ELF-1 (cell line): ENCODE data around the gene LIF.

Experiments used
- DNase-seq: peaks from one replicate; pipeline ENCODE4 v3.0.0-alpha.2; 2016; ENCODE audit warnings: low read depth, low spot score

The LIF gene

GRCh38 chr22:30284666-30285065 lies 38.1 kb upstream of the LIF start:
- DNase-seq: no peak

- no peak for DNase-seq
These were observed 37.6 kb upstream of the LIF start for GRCh38 chr22:30284172-30284571.

- no peak for DNase-seq
These were observed 36.8 kb upstream of the LIF start for GRCh38 chr22:30283342-30283741.

- no peak for DNase-seq
These were observed 36.1 kb upstream of the LIF start for GRCh38 chr22:30282616-30283046.

- no peak for DNase-seq
These were observed 33.9 kb upstream of the LIF start for GRCh38 chr22:30280505-30280904.

- DNase-seq: no peak
These were observed 33.4 kb upstream of the LIF start for GRCh38 chr22:30279932-30280331.

- DNase-seq: no peak
These were observed 32.7 kb upstream of the LIF start for GRCh38 chr22:30279046-30279788.

GRCh38 chr22:30277547-30278344 lies 31.2 kb upstream of the LIF start:
- no peak for DNase-seq

- DNase-seq: no peak
These were observed 29.5 kb upstream of the LIF start for GRCh38 chr22:30276039-30276438.

GRCh38 chr22:30275625-30276024 lies 29.1 kb upstream of the LIF start:
- DNase-seq: no peak

- no peak for DNase-seq
These were observed 27.9 kb upstream of the LIF start for GRCh38 chr22:30274437-30274812.

- DNase-seq: no peak
These were observed 27.3 kb upstream of the LIF start for GRCh38 chr22:30273711-30274436.

GRCh38 chr22:30272781-30273601 lies 26.4 kb upstream of the LIF start:
- no peak for DNase-seq

- DNase-seq: peak; percentile 57
These were observed 24.3 kb upstream of the LIF start for GRCh38 chr22:30270832-30271231.

- DNase-seq: no peak
These were observed 21.8 kb upstream of the LIF start for GRCh38 chr22:30268331-30268730.

GRCh38 chr22:30267382-30268302 lies 21.1 kb upstream of the LIF start:
- DNase-seq: no peak

GRCh38 chr22:30266445-30267381 lies 20.2 kb upstream of the LIF start, which contains the start of gene OSM:
TSS of gene OSM (minus strand) at chr22:30266851. CDS start at chr22:30266799, 52 bp downstream.
- DNase-seq: no peak

GRCh38 chr22:30265823-30266444 lies 19.4 kb upstream of the LIF start:
- DNase-seq: peak; percentile 24
